ENCODE measurements around the gene CPNE1. TPM values are rescaled to one million over a fixed set of nuclear protein-coding genes. Genes with fewer than 3 reads are reported as not detected.

Gene CPNE1
- total and polyA plus RNA-seq, 10 of the 15 experiments (the other 5 are each of a cell fraction or from before 2014, with no cell fraction given), result 84.9 to 209 (median 146) TPM

GRCh38 chr20:35617397-35618262 lies 47.1 kb downstream of the CPNE1 start (continued):
- TF ChIP-seq ZBTB40 (IDR thresholded peaks at IDR 0.05; ENCODE audit: borderline replicate concordance) (0 out of 2 replicates have a peak, but pooled peaks have one; percentile 20), NBN (IDR thresholded peaks at IDR 0.05) (no peak), NR2F1 (conservative IDR thresholded peaks at IDR 0.05) (0 out of 2 replicates have a peak, but pooled peaks have one; percentile 48), E4F1 (IDR thresholded peaks at IDR 0.05; ENCODE audit: borderline replicate concordance, partially characterized antibody) (peak; percentile 36), MEF2B (IDR thresholded peaks at IDR 0.05; ENCODE audit: partially characterized antibody, poor library complexity, severe bottlenecking) (peak; percentile 96), SPI1 (IDR thresholded peaks at IDR 0.05; ENCODE audit: borderline replicate concordance, insufficient read depth, low read depth, low read length) (peak; percentile 18; the same call in 1 of the 2 replicates), PAX5 (IDR thresholded peaks at IDR 0.05; ENCODE audit: borderline replicate concordance, low read depth, low read length) (peak; percentile 41; the same call in 1 of the 2 replicates), CTCF (IDR thresholded peaks at IDR 0.05 in 2 of 3, conservative IDR thresholded peaks at IDR 0.05 in 1 of 3; ENCODE audit: control insufficient read depth in 2 of 3, extremely low read depth in 1 of 3, insufficient read depth in 1 of 3, low read depth in 3 of 3, low read length in 3 of 3) (peak; percentile 40 to 43 (median 41); a peak in 4 of 6 replicates), RAD21 (IDR thresholded peaks at IDR 0.05; ENCODE audit: insufficient read depth, low read depth, low read length) (0 out of 2 replicates have a peak, but pooled peaks have one; percentile 9), SMARCA5 (IDR thresholded peaks at IDR 0.05) (no peak), YY1 (IDR thresholded peaks at IDR 0.05; ENCODE audit: low read depth, low read length) (0 out of 2 replicates have a peak, but pooled peaks have one; percentile 22), CREB1 (IDR thresholded peaks at IDR 0.05; ENCODE audit: low read depth) (no peak), DPF2 (IDR thresholded peaks at IDR 0.05) (peak; percentile 18; the same call in 1 of the 2 replicates)

Measured in GM12878 (cell line).